ENCODE measurements around the gene MSMO1.

Gene MSMO1

GRCh38 chr4:165378745-165379677 lies 51.5 kb downstream of the MSMO1 start, which contains the start of gene CPE:
Gene CPE (plus strand): TSS chr4:165379008. CDS start chr4:165379222, 214 bp downstream.
- peak; percentile 40 for TF ChIP-seq CTCF (IDR thresholded peaks at IDR 0.05; ENCODE audit: control insufficient read depth, insufficient read depth, low read depth, low read length, missing control alignments)
- no peak for DNase-seq (ENCODE audit: low read depth)
- peak within 1 kb of the TSS; percentile 33 for H3K4me3 ChIP-seq (ENCODE audit: control insufficient read depth, low read depth, low read length)

GRCh38 chr4:165379678-165380064 lies 52.2 kb downstream of the MSMO1 start:
- TF ChIP-seq CTCF (IDR thresholded peaks at IDR 0.05; ENCODE audit: control insufficient read depth, insufficient read depth, low read depth, low read length, missing control alignments), result no peak
- DNase-seq (ENCODE audit: low read depth), result no peak
- H3K4me3 ChIP-seq (ENCODE audit: control insufficient read depth, low read depth, low read length), result no peak overlapping the region

GRCh38 chr4:165380805-165381204 lies 53.3 kb downstream of the MSMO1 start:
- no peak overlapping the region for H3K4me3 ChIP-seq (ENCODE audit: control insufficient read depth, low read depth, low read length)
- no peak for TF ChIP-seq CTCF (IDR thresholded peaks at IDR 0.05; ENCODE audit: control insufficient read depth, insufficient read depth, low read depth, low read length, missing control alignments)
- DNase-seq (ENCODE audit: low read depth), result no peak

GRCh38 chr4:165381821-165382373 lies 54.4 kb downstream of the MSMO1 start:
- no peak for DNase-seq (ENCODE audit: low read depth)
- no peak overlapping the region for H3K4me3 ChIP-seq (ENCODE audit: control insufficient read depth, low read depth, low read length)
- no peak for TF ChIP-seq CTCF (IDR thresholded peaks at IDR 0.05; ENCODE audit: control insufficient read depth, insufficient read depth, low read depth, low read length, missing control alignments)

- H3K4me3 ChIP-seq (ENCODE audit: control insufficient read depth, low read depth, low read length), result no peak overlapping the region
- TF ChIP-seq CTCF (IDR thresholded peaks at IDR 0.05; ENCODE audit: control insufficient read depth, insufficient read depth, low read depth, low read length, missing control alignments), result no peak
- no peak for DNase-seq (ENCODE audit: low read depth)
Observed at GRCh38 chr4:165382640-165383039, 55.2 kb downstream of the MSMO1 start.

- no peak for DNase-seq (ENCODE audit: low read depth)
- TF ChIP-seq CTCF (IDR thresholded peaks at IDR 0.05; ENCODE audit: control insufficient read depth, insufficient read depth, low read depth, low read length, missing control alignments), result no peak
- H3K4me3 ChIP-seq (ENCODE audit: control insufficient read depth, low read depth, low read length), result no peak overlapping the region
Observed at GRCh38 chr4:165383591-165384073, 56.2 kb downstream of the MSMO1 start.
